Measurements from ENCODE around the gene TRIM38.

Gene TRIM38

GRCh38 chr6:25990172-25990873 is 27.7 kb downstream of the TRIM38 start:
- no peak for TF ChIP-seq SIN3A (IDR thresholded peaks at IDR 0.05; ENCODE audit: borderline replicate concordance, insufficient read depth, low read length)
- no peak for TF ChIP-seq TAF1 (IDR thresholded peaks at IDR 0.05; ENCODE audit: borderline replicate concordance, insufficient read depth, low read length)
- no peak for TF ChIP-seq REST (IDR thresholded peaks at IDR 0.05; ENCODE audit: insufficient read depth in 1 of 2, low read depth in 2 of 2, low read length in 2 of 2)
- no peak for TF ChIP-seq POLR2AphosphoS5 (IDR thresholded peaks at IDR 0.05; ENCODE audit: low read depth, low read length)

GRCh38 chr6:25991785-25992412 is 29.3 kb downstream of the TRIM38 start:
- TF ChIP-seq SIN3A (IDR thresholded peaks at IDR 0.05; ENCODE audit: borderline replicate concordance, insufficient read depth, low read length) (no peak), REST (IDR thresholded peaks at IDR 0.05; ENCODE audit: insufficient read depth in 1 of 2, low read depth in 2 of 2, low read length in 2 of 2) (0 out of 4 replicates have a peak, but pooled peaks of 1 of the 2 experiments have one; percentile 16), FOXP2 (optimal IDR thresholded peaks at IDR 0.05; ENCODE audit: borderline replicate concordance, extremely low read depth, extremely low read length, insufficient read depth) (peak; percentile 23)

GRCh38 chr6:25992413-25993340 is 30.1 kb downstream of the TRIM38 start:
- peak; percentile 84 for TF ChIP-seq POLR2AphosphoS5 (IDR thresholded peaks at IDR 0.05; ENCODE audit: low read depth, low read length)
- TF ChIP-seq REST (IDR thresholded peaks at IDR 0.05; ENCODE audit: insufficient read depth in 1 of 2, low read depth in 2 of 2, low read length in 2 of 2), result 0 out of 4 replicates have a peak, but pooled peaks have one; percentile 15 to 19
- TF ChIP-seq TAF1 (IDR thresholded peaks at IDR 0.05; ENCODE audit: borderline replicate concordance, insufficient read depth, low read length), result peak; percentile 61; the same call in 1 of the 2 replicates
- peak; percentile 93 for TF ChIP-seq FOXP2 (optimal IDR thresholded peaks at IDR 0.05; ENCODE audit: borderline replicate concordance, extremely low read depth, extremely low read length, insufficient read depth)
- no peak for TF ChIP-seq SIN3A (IDR thresholded peaks at IDR 0.05; ENCODE audit: borderline replicate concordance, insufficient read depth, low read length)

GRCh38 chr6:25995507-25995906 is 32.9 kb downstream of the TRIM38 start:
- TF ChIP-seq SIN3A (IDR thresholded peaks at IDR 0.05; ENCODE audit: borderline replicate concordance, insufficient read depth, low read length) (no peak), REST (IDR thresholded peaks at IDR 0.05; ENCODE audit: insufficient read depth in 1 of 2, low read depth in 2 of 2, low read length in 2 of 2) (no peak), POLR2AphosphoS5 (IDR thresholded peaks at IDR 0.05; ENCODE audit: low read depth, low read length) (no peak), FOXP2 (optimal IDR thresholded peaks at IDR 0.05; ENCODE audit: borderline replicate concordance, extremely low read depth, extremely low read length, insufficient read depth) (no peak), TAF1 (IDR thresholded peaks at IDR 0.05; ENCODE audit: borderline replicate concordance, insufficient read depth, low read length) (no peak)

All from PFSK-1 (cell line).